ENCODE data around the gene PIP4K2B. TPM values are rescaled to one million over a fixed set of nuclear protein-coding genes. Genes with fewer than 3 reads are reported as not detected.
"Not testable (repeated sequence)": the region's sequence is repeated elsewhere in the genome, so short reads cannot be mapped to it uniquely, and the experiment has no call there.

Gene PIP4K2B
- total RNA-seq, 1 experiment from 2014 or later = 66.9 TPM

DNA sequence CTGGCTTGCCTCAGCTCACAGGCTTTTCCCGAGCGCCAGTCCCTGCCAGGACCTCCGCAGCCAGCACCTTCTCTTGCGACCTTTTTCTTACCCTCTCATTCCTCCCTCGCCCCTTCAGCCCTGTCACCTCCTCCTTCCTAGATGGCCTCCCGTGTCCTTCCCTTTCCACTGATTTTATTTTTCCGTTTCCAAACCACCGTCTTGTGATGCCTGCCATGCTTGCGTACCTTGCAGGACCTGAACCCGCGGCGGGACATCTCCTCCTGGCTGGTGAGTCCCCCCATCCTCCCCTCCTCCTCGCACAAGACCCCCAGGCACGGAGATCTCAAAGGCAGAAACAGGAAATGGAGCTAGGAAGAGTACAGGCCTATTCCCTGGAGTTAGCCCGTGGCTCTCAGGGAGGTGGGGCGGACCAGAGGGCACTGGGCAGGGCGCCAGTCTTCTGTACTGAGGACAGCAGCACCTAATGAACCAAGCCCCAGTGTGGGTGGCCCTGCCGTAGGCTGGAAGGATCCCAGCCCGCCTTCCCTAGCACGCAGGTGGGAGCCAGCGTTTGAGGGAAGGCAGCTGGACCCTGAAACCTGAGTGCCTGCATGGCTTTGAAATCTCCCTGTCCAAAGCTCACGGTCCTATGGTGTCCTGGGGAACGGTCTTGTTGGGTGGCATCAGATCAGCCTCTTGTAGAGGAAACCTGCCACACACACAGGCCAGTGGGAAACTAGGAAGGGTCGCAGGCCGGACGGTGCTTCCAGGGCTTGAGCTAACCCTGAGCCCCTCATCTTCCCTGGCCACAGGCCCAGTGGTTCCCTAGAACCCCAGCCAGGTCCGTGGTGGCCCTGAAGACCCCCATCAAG is 68.6 kb downstream of the PIP4K2B start:
- peak; percentile 76 for DNase-seq (ENCODE audit: low spot score)

- peak; percentile 61 for DNase-seq (ENCODE audit: low spot score)
Observed at GRCh38 chr17:38729886-38730525, 69.3 kb downstream of the PIP4K2B start, which contains the start of gene CISD3. CISD3 (plus strand) TSS chr17:38730341; CDS start chr17:38730359, 18 bp downstream.

- no peak for DNase-seq (ENCODE audit: low spot score)
Observed at GRCh38 chr17:38729368-38729885, 69.9 kb downstream of the PIP4K2B start.

DNA sequence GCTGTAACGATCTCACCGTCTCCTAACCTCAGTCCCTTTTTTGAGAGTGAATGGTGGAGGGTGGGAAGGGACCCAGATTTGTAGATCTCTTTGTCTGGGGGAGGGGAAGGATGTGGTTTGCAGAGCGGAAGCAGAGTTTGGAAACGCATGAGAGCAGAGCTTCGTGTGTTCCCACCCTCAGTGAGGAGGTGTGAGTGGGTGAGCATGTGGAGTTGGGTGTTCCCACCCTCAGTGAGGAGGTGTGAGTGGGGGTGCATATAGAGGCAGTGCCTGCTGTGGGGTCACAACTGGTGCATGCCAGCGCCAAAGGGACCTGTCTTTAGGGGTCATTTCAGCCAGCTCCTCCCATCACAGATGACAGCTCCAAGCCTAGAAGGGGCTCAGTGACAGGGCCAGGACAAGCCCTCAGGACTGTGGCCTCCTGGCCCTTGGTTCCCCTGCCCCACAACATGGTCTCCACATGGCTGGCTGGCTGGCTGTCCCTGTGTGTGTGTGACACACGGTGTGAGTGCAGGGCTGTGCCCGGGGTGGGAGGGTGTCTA is 71.0 kb downstream of the PIP4K2B start:
- DNase-seq (ENCODE audit: low spot score) = no peak

- DNase-seq (ENCODE audit: low spot score) = no peak
Observed at GRCh38 chr17:38727736-38728135, 71.6 kb downstream of the PIP4K2B start.

GRCh38 chr17:38726145-38726544 is 73.2 kb downstream of the PIP4K2B start:
- not testable (repeated sequence) for DNase-seq (ENCODE audit: low spot score)

DNA sequence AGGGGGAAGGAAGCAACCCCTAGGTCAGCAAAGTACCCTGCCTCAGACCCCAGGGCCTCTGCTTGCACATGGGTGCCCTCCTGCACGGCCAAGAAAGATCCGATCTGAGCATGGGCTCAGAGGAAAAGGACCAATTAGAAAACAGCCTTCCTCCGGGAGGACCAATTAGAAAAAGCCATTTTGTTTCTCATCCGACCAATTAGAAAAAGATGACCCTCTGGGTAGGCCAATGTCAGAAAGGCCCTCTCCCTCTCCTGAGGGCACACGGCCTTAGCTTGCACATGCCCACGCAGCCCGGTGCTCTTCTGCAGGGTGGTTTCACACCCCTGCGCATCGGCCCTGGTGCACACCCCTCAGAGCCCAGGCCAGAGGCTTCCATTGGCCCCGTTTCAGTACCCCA is 74.3 kb downstream of the PIP4K2B start:
- peak; percentile 47 for DNase-seq (ENCODE audit: low spot score)

DNA sequence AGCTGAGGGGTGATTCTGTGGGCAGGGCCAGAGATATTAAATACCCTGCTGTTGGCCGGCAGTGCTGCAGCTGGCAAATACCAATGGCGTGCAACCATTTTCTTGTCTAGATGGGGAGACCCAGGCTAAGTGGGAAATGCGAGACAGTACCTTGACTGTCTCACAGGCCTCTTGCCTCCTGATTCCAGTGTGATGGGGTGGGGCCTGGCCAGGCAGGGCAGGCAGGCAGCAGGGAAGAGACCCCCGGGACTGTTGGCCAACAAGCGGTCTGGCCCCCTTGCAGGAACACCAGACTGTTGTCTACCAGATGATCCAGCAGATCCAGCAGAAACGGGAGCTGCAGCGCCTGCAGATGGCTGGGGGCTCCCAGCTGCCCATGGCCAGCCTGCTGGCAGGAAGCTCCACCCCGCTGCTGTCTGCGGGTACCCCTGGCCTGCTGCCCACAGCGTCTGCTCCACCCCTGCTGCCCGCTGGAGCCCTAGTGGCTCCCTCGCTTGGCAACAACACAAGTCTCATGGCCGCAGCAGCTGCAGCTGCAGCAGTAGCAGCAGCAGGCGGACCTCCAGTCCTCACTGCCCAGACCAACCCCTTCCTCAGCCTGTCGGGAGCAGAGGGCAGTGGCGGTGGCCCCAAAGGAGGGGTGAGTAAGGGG is 74.9 kb downstream of the PIP4K2B start:
- peak; percentile 84 for DNase-seq (ENCODE audit: low spot score)

DNA sequence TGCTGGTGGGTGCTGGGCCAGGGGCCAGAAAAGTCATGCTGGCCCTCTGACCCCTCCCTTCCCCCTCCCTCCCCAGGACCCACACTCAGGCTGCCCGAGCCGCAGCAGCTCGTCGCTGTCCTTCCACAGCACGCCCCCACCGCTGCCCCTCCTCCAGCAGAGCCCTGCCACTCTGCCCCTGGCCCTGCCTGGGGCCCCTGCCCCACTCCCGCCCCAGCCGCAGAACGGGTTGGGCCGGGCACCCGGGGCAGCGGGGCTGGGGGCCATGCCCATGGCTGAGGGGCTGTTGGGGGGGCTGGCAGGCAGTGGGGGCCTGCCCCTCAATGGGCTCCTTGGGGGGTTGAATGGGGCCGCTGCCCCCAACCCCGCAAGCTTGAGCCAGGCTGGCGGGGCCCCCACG is 77.6 kb downstream of the PIP4K2B start:
- no peak for DNase-seq (ENCODE audit: low spot score)

DNA sequence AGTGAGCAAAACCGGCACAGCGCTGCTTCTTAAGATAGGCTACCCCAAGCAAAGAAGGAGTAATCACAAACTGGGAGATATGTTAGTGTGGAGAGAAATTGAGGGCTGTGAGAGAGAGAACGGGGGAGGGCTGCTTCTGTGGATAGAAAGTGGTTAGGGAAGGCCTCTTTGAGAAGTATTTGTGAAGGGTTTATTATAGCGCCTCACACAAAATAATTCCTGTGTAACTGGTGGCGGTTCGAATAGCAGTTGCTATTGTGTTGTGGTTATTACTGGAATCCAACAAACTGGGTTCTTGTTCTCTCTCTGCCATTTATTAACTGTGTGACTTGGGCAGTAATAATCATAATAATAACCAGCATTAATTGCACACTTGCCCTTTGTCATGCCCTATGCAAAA is 78.4 kb downstream of the PIP4K2B start:
- no peak for DNase-seq (ENCODE audit: low spot score)

GRCh38 chr17:38719943-38720641 is 79.3 kb downstream of the PIP4K2B start:
- DNase-seq (ENCODE audit: low spot score) = no peak

- DNase-seq (ENCODE audit: low spot score) = no peak
Observed at GRCh38 chr17:38719289-38719942, 79.9 kb downstream of the PIP4K2B start.

GRCh38 chr17:38717139-38717745 is 82.1 kb downstream of the PIP4K2B start:
- DNase-seq (ENCODE audit: low spot score) = no peak

DNA sequence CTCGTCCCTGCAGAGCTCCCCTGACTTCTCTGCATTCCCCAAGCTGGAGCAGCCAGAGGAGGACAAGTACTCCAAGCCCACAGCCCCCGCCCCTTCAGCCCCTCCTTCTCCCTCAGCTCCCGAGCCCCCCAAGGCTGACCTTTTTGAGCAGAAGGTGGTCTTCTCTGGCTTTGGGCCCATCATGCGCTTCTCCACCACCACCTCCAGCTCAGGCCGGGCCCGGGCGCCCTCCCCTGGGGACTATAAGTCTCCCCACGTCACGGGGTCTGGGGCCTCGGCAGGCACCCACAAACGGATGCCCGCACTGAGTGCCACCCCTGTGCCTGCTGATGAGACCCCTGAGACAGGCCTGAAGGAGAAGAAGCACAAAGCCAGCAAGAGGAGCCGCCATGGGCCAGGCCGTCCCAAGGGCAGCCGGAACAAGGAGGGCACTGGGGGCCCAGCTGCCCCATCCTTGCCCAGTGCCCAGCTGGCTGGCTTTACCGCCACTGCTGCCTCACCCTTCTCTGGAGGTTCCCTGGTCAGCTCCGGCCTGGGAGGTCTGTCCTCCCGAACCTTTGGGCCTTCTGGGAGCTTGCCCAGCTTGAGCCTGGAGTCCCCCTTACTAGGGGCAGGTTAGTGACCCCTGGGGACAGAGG is 82.9 kb downstream of the PIP4K2B start:
- no peak for DNase-seq (ENCODE audit: low spot score)

Other genes starting within 250 kb of the PIP4K2B start
- 0.19 and 0.26 TPM in 2 replicates for gene SRCIN1, start 193.6 kb downstream of the PIP4K2B start, total RNA-seq (2014; rRNA removed; shearing (Covaris generic))
- gene EPOP, start 124.6 kb downstream of the PIP4K2B start, total RNA-seq (2014; rRNA removed; shearing (Covaris generic)) = 3.0 and 3.7 TPM in 2 replicates
- 17.4 and 21.4 TPM in 2 replicates for gene MLLT6, start 94.3 kb downstream of the PIP4K2B start, total RNA-seq (2014; rRNA removed; shearing (Covaris generic))
- gene CISD3, start 69.2 kb downstream of the PIP4K2B start, total RNA-seq (2014; rRNA removed; shearing (Covaris generic)) = 7.5 and 12.4 TPM in 2 replicates
- 8.2 and 9.9 TPM in 2 replicates for gene PCGF2, start 51.2 kb downstream of the PIP4K2B start, total RNA-seq (2014; rRNA removed; shearing (Covaris generic))
- gene PSMB3, start 46.8 kb downstream of the PIP4K2B start, total RNA-seq (2014; rRNA removed; shearing (Covaris generic)) = 484 and 521 TPM in 2 replicates
- gene CWC25, start 25.8 kb upstream of the PIP4K2B start, total RNA-seq (2014; rRNA removed; shearing (Covaris generic)) = 15.8 and 16.1 TPM in 2 replicates
- 1,400 and 1,966 TPM in 2 replicates for gene RPL23, start 54.2 kb upstream of the PIP4K2B start, total RNA-seq (2014; rRNA removed; shearing (Covaris generic))
- gene LASP1, start 70.5 kb upstream of the PIP4K2B start, total RNA-seq (2014; rRNA removed; shearing (Covaris generic)) = 248 and 270 TPM in 2 replicates
- not detected in 2 replicates for gene FBXO47, start 167.8 kb upstream of the PIP4K2B start, total RNA-seq (2014; rRNA removed; shearing (Covaris generic))